Choroid plexus epithelial cell (primary cell): ENCODE measurements around the gene SH3PXD2A.

Source experiments
- DNase-seq: peaks from one replicate; pipeline ENCODE4 v3.0.0-alpha.2; 2010; ENCODE audit warnings: low read depth
- H3K4me3 ChIP-seq: 2 replicates; pipeline ENCODE4 v1.5.1; 2011; ENCODE audit warnings: low read depth, mild to moderate bottlenecking, control low read depth, low read length, moderate library complexity
- CTCF ChIP-seq: conservative IDR thresholded peaks from 2 replicates; pipeline ENCODE4 v1.5.1; 2011; ENCODE audit warnings: low read depth, mild to moderate bottlenecking, control low read depth, inconsistent platforms, low read length, moderate library complexity

SH3PXD2A gene

GRCh38 chr10:103678178-103678526, 177.2 kb downstream of the SH3PXD2A start:
- DNase-seq, result peak; percentile 99
- no peak for TF ChIP-seq CTCF
- H3K4me3 ChIP-seq, result peak overlapping the region; percentile 59

- no peak for TF ChIP-seq CTCF
- no peak for DNase-seq
- peak overlapping the region; percentile 59 for H3K4me3 ChIP-seq
Observed at GRCh38 chr10:103677486-103678177, 177.7 kb downstream of the SH3PXD2A start.

- peak; percentile 91 for DNase-seq
- TF ChIP-seq CTCF, result no peak
- peak overlapping the region; percentile 59 for H3K4me3 ChIP-seq
Observed at GRCh38 chr10:103676851-103677417, 178.4 kb downstream of the SH3PXD2A start.

- H3K4me3 ChIP-seq, result peak overlapping the region; percentile 59
- DNase-seq, result peak; percentile 54
- no peak for TF ChIP-seq CTCF
Observed at GRCh38 chr10:103676058-103676785, 179.2 kb downstream of the SH3PXD2A start.

- no peak for TF ChIP-seq CTCF
- DNase-seq, result no peak
- no peak overlapping the region for H3K4me3 ChIP-seq
Observed at GRCh38 chr10:103673606-103674005, 181.8 kb downstream of the SH3PXD2A start.

- no peak for DNase-seq
Observed at GRCh38 chr10:103672345-103672744, 183.0 kb downstream of the SH3PXD2A start.

More at GRCh38 chr10:103672345-103672744, 183.0 kb downstream of the SH3PXD2A start:
- H3K4me3 ChIP-seq, result no peak overlapping the region
- TF ChIP-seq CTCF, result no peak
